Right hindlimb (tissue), 1 donor: Measurements from ENCODE around the gene CBL.
"Not testable (repeated sequence)": the region's sequence is repeated elsewhere in the genome, so short reads cannot be mapped to it uniquely, and the experiment has no call there.

Experiments
- DNase-seq: peaks from one replicate; pipeline ENCODE4 v3.0.0-alpha.2; 2018

CBL gene

DNA sequence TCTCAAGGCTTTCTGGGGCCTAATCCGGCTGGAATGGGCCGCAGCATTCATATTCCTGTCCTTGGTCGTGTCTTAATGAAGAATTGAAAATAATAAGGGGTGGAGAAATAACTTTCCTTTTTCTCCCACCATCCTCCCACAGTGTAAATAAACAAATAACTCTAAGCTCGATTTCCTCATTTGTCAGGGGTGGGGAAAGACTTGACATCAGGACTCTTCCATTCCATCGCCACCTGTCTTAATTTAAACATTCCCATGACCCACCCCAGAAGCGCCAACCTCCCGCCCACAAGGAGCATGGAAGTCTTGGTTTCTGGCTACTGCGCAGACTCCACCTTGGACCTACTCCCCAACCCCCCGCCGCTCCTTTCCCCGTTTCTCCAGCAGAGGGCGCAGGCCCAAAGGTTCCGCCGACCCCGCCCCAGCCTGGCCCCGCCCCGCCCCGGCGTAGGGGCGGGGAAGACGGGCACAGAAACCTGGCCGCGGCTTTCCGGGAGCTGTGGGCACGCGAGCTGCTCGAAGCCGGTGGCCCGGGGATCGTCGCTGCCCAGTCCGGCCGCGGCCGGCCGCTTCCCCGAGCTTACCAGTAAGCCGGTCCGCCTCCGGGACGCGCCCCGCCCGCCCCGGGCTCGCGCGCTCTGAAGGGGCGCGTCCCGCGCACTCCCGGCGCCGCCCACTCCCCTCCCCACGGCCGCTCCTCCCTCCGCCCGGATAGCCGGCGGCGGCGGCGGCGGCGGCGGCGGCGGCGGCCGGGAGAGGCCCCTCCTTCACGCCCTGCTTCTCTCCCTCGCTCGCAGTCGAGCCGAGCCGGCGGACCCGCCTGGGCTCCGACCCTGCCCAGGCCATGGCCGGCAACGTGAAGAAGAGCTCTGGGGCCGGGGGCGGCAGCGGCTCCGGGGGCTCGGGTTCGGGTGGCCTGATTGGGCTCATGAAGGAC is at the start of gene CBL:
Gene CBL (plus strand): TSS at position 766 of the 937 bp plus-strand sequence. CDS start 79 bp downstream, at position 845.
- peak; percentile 96 for DNase-seq

DNA sequence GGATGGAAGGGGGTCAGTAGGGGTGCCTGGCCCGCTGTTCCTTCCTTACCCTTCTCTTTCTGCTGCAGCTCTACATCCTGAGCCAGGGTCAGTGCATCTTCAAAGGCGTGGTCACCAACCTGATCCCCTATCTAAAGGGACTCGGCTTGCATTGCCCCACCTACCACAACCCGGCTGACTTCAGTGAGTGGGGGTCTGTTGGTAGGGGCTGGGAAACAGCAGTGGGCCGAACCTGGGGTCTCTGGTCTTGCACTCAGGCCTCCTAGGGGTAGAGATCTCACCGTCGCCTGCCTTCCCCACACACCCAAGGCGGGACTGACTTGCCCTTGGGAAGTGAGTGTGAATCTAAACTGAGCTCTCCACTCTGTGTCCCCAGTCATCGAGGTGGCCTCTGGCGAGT is 49.6 kb upstream of the CBL start:
- DNase-seq: no peak

DNA sequence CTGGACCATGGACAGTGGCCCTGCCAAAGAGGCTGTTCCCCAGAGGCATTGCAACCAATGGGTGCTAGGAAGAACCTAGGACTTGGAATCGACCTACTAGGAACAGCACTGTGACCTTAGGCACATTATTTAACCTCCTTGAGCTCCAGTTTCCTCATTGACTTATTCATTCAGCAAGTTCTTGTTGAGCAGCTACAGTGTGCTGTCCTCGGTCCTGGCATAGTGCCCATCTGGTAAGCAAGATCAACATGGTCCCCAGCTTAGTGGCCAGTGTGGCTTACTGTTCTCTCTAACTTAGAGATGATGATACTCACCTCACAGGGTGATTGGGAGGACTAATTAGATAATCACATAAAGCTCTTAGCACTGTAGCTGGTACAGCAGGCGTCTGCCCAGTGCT is 49.1 kb upstream of the CBL start:
- DNase-seq: no peak

DNA sequence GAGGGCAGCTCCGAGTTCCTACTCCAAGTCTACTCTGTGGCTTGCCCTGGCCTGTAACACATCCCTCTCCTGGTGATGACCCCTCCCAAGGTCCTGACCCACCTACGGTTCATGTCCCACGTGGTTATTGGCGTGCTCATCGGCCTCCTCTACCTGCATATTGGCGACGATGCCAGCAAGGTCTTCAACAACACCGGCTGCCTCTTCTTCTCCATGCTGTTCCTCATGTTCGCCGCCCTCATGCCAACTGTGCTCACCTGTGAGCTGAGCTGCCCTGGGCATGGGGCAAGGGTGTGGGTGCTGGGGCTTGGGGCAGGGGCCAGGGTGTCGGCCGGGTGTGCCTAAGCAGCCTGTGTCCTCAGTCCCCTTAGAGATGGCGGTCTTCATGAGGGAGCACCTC is 47.7 kb upstream of the CBL start:
- DNase-seq: no peak

DNA sequence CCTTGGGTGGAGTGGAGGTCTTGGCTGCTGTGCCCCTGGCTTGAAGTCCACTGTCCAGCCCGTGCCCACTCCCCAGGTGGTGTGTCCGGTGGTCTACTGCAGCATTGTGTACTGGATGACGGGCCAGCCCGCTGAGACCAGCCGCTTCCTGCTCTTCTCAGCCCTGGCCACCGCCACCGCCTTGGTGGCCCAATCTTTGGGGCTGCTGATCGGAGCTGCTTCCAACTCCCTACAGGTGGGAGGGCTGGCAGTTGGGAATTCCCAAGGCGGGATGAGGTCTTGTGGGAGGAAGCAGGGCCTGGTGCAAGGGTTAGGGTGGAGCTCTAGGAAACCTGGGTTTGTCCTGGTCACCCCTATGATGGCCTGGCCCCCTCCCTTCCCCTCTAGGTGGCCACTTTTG is 46.0 kb upstream of the CBL start:
- DNase-seq: no peak

DNA sequence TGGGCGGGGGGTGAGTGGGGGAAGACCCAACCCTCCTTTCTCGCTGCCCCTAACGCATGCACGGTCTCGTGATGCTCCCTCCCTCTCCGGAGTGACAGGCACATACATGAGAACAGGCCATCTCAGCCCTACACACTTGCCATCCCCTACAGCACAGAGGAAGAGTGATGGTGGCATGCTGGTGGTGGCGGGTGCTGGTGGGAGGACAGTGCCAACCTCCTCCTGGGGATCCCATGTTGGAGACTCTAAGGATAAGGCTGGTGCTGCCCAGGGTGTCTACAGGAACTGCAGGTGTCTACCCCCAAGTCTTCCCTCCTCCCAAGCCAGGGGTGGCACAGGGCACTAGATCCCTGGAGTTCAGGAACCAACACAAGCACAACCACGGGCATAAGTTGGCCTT is 44.3 kb upstream of the CBL start:
- no peak for DNase-seq

DNA sequence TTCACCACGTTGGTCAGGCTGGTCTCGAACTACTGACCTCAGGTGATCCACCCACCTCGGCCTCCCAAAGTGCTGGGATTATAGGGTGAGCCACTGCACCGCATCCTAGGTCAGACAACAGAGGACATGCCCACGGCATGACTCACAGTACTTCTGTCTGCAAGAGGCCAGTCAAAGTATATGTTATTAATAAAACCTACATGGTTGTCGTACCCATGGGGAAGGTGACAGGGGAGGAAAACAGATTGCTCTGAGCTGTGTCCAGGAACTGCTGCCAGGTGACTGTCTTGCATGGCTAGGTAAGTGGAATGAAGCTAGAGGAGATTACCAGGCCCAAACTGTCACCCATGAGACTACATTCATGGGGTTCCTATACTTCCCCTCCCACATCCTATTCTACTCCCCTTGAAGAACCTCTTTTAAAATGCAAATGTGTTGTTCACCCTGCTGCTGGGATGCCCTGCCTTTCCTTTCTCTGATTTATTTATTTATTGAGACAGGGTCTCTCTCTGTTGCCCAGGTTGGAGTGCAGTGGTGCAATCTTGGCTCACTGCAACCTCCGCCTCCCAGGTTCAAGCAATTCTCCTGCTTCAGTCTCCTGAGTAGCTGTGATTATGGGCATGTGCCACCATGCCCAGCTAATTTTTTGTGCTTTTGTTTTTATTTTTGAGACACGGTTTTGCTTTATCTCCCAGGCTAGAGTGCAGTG is 39.6 kb upstream of the CBL start:
- no peak for DNase-seq

DNA sequence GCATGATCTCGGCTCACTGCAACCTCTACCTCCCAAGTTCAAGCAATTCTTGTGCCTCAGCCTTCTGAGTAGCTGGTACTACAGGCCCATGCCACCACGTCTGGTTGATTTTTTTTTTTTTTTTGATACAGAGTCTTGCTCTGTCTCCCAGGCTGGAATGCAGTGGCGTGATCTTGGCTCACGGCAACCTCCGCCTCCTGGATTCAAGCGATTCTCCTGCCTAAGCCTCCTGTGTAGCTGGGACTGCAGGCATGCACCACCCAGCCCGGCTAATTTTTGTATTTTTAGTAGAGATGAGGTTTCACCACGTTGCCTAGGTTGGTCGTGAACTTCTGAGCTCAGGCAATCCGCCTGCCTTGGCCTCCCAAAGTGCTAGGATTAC is 39.1 kb upstream of the CBL start:
- not testable (repeated sequence) for DNase-seq

DNA sequence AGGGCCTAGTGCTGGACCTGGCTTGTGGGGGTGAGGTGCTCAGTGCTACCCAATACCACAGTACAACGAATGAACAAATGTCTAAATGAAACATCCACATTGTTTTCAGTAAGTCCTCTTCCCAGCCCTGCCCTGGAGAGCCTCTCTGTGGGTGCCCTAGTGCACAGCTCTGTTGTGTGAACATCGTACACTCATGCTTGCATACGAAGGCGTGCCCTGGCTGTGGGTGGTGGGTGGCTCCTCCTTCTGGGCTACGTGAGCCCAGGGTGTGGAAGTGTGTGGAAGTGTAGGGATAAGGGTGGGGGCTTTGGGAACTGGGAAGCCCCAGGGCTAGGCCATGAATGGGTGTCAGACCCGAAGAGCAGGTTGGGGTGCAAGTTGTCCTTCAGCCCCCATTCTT is 38.2 kb upstream of the CBL start:
- no peak for DNase-seq

DNA sequence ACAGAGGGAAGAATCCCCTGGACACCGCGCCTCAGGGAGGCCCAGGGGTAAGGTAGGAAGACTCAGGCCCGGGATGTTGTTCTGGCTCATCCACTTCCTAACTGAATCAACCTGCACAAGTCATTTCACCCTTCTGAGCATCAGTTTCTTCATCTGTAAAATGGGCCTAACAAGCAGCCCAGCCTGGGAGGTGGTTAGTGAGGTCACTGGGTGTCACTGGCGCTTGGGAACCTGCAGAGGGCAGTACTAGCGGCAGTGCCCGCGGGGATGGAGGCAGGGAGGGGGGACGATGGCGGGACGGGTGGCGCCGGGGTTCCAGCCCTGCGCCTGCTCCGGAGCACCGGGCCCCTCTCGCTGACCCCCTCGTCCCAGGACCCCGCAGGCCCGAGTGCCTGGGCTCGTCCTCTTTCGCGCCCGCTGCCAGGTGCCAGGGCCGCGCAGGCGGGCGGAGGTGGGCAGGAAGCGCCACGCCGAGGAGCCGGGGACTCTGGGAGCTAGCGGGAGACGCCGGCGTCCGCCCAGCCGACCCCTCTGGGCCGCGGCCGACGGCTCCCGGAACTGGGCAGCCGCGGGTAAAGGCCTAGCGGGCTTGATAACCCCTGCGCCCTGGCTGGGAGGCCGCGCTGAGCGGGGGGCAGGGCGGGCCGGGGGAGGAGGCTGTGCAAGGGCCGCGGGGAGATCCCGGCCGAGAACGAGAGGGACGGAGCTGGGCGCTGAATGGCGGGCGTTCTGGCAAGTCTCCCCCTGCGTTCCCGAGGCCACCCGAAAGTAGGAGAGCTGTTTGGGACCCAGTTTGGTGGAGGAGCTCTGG is 37.5 kb upstream of the CBL start, which contains the start of gene NLRX1:
Gene NLRX1 (plus strand): TSS at position 255 of the 811 bp plus-strand sequence. CDS start 2,679 bp downstream, outside the sequence.
- peak; percentile 89 for DNase-seq

DNA sequence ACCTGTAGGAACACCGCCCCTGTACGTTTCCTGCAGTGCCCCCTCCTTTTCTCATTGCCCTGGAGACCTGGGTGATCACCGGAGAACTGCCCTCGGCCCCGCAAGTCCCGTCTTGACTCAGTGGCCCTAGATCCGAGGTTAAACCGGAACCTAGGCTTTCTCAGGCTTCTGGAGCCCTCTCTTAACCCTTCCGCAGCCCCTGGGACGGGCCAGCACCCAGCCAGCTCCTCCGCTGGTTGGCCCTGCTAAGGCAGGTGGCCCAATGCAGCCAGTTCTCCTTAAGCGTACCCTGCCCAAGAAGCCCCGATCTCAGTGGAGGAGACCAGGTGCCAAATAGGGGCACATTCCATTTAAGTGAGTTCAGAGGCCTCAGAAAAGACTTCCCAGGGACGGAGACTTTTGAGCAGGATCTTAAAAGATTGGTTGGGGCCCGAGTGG is 36.8 kb upstream of the CBL start:
- DNase-seq: no peak

DNA sequence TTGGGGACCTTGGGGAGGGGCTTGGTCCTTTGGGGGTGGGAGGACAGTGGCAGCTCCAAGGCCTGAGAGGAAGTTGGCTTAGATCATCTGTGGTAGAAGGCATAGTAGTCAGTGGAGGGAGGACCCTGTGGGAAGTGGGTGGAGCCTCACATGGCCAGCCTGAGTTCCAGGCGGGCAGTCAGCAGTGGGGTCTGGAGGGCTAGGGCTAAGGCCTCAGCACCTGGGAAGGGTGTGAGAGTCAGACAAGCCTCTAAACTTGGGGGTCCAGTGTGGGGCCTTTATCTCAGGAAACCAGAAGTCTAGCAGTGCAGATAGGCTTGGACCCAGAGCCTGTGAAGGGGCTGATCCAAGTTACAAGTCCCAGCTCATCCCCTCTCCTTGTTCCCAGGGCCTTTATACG is 33.6 kb upstream of the CBL start:
- DNase-seq: no peak

DNA sequence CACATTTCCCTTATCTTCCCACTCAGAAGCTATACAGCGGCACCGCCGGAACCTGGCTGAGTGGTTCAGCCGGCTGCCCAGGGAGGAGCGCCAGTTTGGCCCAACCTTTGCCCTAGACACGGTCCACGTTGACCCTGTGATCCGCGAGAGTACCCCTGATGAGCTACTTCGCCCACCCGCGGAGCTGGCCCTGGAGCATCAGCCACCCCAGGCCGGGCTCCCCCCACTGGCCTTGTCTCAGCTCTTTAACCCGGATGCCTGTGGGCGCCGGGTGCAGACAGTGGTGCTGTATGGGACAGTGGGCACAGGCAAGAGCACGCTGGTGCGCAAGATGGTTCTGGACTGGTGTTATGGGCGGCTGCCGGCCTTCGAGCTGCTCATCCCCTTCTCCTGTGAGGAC is 32.7 kb upstream of the CBL start:
- no peak for DNase-seq

DNA sequence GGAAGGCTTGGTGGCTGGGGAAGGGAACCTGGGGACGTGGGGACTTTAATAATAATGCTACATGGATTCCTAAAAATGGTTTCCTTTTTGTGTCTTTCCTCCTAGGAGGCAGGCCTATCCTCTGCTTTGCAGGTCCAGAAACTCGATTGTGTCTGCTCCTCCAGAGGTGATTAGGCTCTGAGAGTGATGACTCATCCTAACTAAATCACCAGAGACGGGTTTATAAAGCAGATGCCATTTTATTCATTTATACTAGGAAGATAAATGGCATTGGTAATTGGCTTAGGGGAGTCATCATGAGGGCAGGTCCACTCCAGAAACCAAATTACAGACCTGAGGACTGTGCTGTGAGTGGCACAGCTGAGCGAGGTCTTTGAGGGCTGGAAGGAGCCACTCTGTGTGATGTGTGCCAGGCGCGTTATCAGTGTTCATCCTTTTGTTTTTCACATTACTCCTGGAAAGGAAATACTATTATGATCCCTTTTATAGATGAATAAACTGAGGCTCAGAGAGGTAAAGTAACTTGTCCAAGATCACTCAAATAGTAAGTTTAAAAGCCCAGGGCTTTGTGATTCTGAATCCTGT is 30.6 kb upstream of the CBL start:
- DNase-seq: no peak

DNA sequence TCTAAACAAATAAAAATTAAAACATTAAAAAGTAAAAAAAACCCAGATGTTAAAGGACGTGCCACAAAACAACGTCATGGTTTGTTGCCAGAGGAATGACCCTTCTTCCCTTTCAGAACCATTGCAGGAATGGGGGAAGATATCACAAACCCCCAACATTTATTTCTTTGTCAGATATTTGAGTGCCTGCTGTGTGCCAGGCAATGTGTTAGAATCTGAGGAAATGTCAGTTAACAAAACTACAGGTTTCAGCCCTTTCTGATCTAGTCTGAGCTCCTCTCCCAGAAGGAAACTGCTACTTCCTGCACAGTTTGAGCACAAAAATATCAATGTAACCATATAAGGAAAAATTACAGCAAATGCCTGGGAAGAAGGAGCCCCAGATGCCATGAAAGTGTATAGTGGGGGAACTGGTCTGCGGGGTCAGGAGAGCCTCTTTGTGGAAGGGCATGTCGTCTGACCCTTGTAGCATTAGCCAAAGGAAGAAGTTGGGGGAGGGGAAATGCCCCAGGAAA is 27.9 kb upstream of the CBL start:
- DNase-seq: no peak

DNA sequence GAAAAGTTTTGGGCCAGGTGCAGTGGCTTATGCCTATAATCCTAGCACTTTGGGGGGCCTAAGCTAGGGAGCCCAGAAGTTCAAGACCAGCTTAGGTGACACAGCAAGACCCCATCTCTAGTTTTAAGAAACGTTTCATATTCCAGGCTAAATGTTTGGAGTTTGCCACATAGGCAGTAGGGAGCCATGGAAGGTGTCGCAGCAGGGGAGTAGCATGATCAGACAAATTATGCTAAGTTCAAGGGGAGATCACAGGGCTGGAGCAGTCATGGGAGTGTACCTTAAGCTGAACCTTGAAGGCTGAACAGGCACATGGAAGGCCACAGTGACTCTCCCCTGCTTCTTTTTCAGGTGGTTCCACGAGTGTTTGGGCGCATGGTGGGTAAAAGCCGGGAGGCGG is 26.8 kb upstream of the CBL start:
- DNase-seq: no peak

DNA sequence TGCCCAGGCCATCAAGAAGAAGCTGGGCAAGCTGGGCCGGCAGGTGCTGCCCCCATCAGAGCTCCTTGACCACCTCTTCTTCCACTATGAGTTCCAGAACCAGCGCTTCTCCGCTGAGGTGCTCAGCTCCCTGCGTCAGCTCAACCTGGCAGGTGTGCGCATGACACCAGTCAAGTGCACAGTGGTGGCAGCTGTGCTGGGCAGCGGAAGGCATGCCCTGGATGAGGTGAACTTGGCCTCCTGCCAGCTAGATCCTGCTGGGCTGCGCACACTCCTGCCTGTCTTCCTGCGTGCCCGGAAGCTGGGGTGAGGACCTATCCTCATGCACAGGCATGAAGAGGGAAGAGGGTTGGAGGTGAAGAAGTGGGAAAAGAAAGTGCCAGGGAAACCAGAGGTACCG is 26.2 kb upstream of the CBL start:
- DNase-seq: no peak

DNA sequence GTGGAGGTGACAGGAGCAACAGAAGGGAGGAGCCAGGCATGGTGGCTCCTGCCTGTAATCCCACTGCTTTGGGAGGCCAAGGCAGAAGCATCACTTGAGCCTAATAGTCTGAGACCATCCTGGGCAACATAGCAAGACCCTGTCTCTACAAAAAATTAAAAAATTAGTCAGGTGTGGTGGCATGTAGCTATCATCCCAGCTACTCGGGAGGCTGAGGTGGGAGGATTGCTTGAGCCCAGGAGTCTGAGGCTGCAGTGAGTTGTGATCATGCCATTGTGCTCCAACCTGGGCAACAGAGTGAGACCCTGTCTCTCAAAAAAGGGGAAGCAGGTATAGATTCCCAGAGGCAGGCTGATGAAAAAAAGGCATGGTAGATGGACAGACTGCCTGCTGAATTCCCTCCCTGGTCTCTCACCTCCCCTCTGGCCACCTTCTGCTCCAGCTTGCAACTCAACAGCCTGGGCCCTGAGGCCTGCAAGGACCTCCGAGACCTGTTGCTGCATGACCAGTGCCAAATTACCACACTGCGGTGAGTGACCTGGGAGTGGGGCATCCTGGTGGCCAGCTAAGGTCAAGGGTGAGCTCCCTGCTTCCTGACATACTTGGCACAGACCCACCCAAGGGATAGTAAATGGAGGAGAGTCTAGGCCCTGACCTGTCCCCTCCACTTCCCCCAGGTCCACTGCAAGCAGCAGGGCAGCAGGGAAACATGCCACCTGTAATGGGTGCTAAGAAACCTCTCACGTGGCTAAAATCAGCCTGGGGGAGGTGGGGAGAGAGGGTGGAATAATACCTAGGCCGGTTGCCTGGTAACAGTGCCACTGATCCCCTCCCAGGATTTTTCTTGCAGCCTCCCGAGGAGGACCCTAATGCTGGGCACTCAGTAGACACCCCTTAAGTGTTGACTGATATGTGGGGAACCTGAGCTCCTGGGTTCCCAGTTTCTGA is 25.1 kb upstream of the CBL start:
- no peak for DNase-seq

DNA sequence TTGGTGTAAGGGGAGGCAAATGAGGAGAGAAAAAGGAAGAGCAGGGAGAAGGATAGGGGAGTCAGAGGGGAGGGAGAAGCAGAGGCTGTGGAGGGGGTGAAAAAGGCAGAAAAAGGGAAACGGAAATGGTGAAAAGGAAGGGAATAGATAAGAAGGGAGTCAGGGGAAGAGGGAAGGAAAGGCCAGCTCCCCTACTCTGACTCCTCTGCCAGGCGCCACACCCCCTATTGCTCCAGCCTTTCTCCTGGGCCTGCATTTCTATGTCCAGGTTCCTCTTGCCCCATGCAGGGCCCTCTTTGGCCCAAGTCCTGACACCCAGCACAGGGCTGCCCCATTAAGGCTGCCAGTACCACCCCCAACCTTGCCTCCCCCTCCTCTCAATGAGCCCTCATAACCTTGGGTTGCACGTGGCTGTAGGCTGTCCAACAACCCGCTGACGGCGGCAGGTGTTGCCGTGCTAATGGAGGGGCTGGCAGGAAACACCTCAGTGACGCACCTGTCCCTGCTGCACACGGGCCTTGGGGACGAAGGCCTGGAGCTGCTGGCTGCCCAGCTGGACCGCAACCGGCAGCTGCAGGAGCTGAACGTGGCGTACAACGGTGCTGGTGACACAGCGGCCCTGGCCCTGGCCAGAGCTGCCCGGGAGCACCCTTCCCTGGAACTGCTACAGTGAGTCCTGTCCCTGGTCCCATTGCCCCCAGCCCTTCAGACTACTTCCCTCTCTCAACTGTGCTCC is 24.3 kb upstream of the CBL start:
- DNase-seq: no peak

DNA sequence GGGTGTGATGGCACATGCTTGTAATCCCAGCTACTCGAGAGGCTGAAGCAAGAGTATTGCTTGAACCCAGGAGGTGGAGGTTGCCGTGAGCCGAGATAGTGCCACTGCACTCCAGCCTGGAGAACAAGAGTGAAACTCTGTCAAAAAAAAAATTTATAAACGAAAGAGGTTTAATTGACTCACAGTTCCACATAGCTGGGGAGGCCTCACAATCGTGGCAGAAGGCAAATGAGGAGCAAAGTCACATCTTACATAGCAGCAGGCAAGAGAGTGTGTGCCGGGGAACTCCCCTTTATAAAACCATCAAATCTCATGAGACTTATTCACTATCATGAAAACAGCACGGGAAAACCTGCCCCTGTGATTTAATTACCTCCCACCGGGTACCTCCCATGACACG is 21.7 kb upstream of the CBL start:
- not testable (repeated sequence) for DNase-seq
